Neutrophil (primary cell): Measurements from ENCODE around the gene KIF13A.

Experiments
- H3K27ac ChIP-seq: fragments of 200-600 bp; sonication (generic); 2 replicates; pipeline ENCODE4 v1.5.1; 2016; ENCODE audit warnings: mild to moderate bottlenecking, moderate library complexity
- H3K27me3 ChIP-seq: fragments of 200-600 bp; sonication (generic); 2 replicates; pipeline ENCODE4 v1.6.0; 2016; ENCODE audit warnings: mild to moderate bottlenecking
- H3K36me3 ChIP-seq: fragments of 200-600 bp; sonication (generic); 2 replicates; pipeline ENCODE4 v1.5.1; 2017
- H3K4me1 ChIP-seq, 2 experiments: fragments of 200-600 bp in 1 of 2; sonication (generic) in 1 of 2; 1 replicate in 1 of 2; 2 replicates in 1 of 2; pipeline versions ENCODE4 v1.5.1 to v1.6.1; 2013 to 2016; ENCODE audit warnings: low read depth in 1 of 2, low read length in 1 of 2, mild to moderate bottlenecking in 1 of 2, moderate library complexity in 1 of 2; ENCODE audit not compliant: control insufficient read depth in 1 of 2, insufficient read depth in 1 of 2
- H3K4me3 ChIP-seq, 2 experiments: fragments of 200-600 bp in 1 of 2; sonication (generic) in 1 of 2; 1 replicate in 1 of 2; 2 replicates in 1 of 2; pipeline ENCODE4 v1.5.1; 2013 to 2016; ENCODE audit warnings: low read depth in 1 of 2, low read length in 1 of 2, mild to moderate bottlenecking in 1 of 2, moderate library complexity in 1 of 2
- H3K9me3 ChIP-seq: fragments of 200-600 bp; sonication (generic); 2 replicates; pipeline ENCODE4 v1.5.1; 2016
- CTCF ChIP-seq: fragments of 200-600 bp; sonication (generic); IDR thresholded peaks from 2 replicates; pipeline ENCODE4 v1.5.1; 2016; ENCODE audit warnings: antibody characterized with exemption

The KIF13A gene

GRCh38 chr6:17998442-17998841 lies 11.0 kb upstream of the KIF13A start:
- no peaks in the 10 kb centered on the region for H3K36me3 ChIP-seq
- TF ChIP-seq CTCF: no peak
- H3K27ac ChIP-seq: no peak overlapping the region
- no peak overlapping the region for H3K4me3 ChIP-seq
- peaks cover 14 to 20% of the 10 kb centered on the region in 2 experiments for H3K4me1 ChIP-seq
- H3K9me3 ChIP-seq: no peaks in the 10 kb centered on the region
- peaks cover 8% of the 10 kb centered on the region for H3K27me3 ChIP-seq

GRCh38 chr6:17998003-17998402 lies 10.6 kb upstream of the KIF13A start:
- H3K27ac ChIP-seq: peak overlapping the region; percentile 36
- no peaks in the 10 kb centered on the region for H3K36me3 ChIP-seq
- H3K4me3 ChIP-seq: no peak overlapping the region
- H3K9me3 ChIP-seq: no peaks in the 10 kb centered on the region
- peaks cover 18 to 25% of the 10 kb centered on the region in 2 experiments for H3K4me1 ChIP-seq
- peaks cover 8% of the 10 kb centered on the region for H3K27me3 ChIP-seq
- TF ChIP-seq CTCF: no peak

GRCh38 chr6:17995414-17995813 lies 8.0 kb upstream of the KIF13A start:
- no peaks in the 10 kb centered on the region for H3K9me3 ChIP-seq
- TF ChIP-seq CTCF: no peak
- no peaks in the 10 kb centered on the region for H3K36me3 ChIP-seq
- peaks cover 8% of the 10 kb centered on the region for H3K27me3 ChIP-seq
- H3K4me1 ChIP-seq: peaks cover 24 to 39% of the 10 kb centered on the region in 2 experiments
- H3K4me3 ChIP-seq: no peak overlapping the region
- no peak overlapping the region for H3K27ac ChIP-seq

- no peaks in the 10 kb centered on the region for H3K9me3 ChIP-seq
- H3K4me3 ChIP-seq: peak overlapping the region; percentile 18 to 35
- no peak for TF ChIP-seq CTCF
- no peaks in the 10 kb centered on the region for H3K27me3 ChIP-seq
- H3K4me1 ChIP-seq: peaks cover 27 to 45% of the 10 kb centered on the region in 2 experiments
- H3K27ac ChIP-seq: peak overlapping the region; percentile 92
- H3K36me3 ChIP-seq: no peaks in the 10 kb centered on the region
Measured at GRCh38 chr6:17994019-17994418, 6.6 kb upstream of the KIF13A start.

GRCh38 chr6:17988422-17988944 lies 1.0 kb upstream of the KIF13A start:
- H3K4me1 ChIP-seq: peaks cover 55 to 71% of the 10 kb centered on the region in 2 experiments
- H3K27me3 ChIP-seq: no peaks in the 10 kb centered on the region
- H3K4me3 ChIP-seq: peak overlapping the region; percentile 60 to 72
- H3K27ac ChIP-seq: peak overlapping the region; percentile 95
- H3K36me3 ChIP-seq: no peaks in the 10 kb centered on the region
- TF ChIP-seq CTCF: no peak
- H3K9me3 ChIP-seq: no peaks in the 10 kb centered on the region
